ENCODE results near the gene PLIN5.
"Not testable (repeated sequence)": the region's sequence is repeated elsewhere in the genome, so short reads cannot be mapped to it uniquely, and the experiment has no call there.

PLIN5 gene

GRCh38 chr19:4567584-4568071 lies 32.6 kb upstream of the PLIN5 start:
- DNase-seq (ENCODE audit: low read depth in 2 of 2), result peak in 1 of 2 donors; percentile 33

- no peak for DNase-seq (ENCODE audit: low read depth in 2 of 2)
Observed at GRCh38 chr19:4566402-4567051, 31.5 kb upstream of the PLIN5 start.

GRCh38 chr19:4563562-4563961 lies 28.5 kb upstream of the PLIN5 start:
- DNase-seq (ENCODE audit: low read depth in 2 of 2), result not testable (repeated sequence)

- DNase-seq (ENCODE audit: low read depth in 2 of 2), result not testable (repeated sequence)
Observed at GRCh38 chr19:4562085-4562484, 27.1 kb upstream of the PLIN5 start.

GRCh38 chr19:4559569-4559968 lies 24.5 kb upstream of the PLIN5 start, which contains the start of gene SEMA6B:
Gene SEMA6B, minus strand, starts transcription at chr19:4559684. Its CDS starts 1,227 bp downstream, at chr19:4558457.
- no peak for DNase-seq (ENCODE audit: low read depth in 2 of 2)

- DNase-seq (ENCODE audit: low read depth in 2 of 2), result no peak
Observed at GRCh38 chr19:4557971-4558941, 23.2 kb upstream of the PLIN5 start.

GRCh38 chr19:4557144-4557970 lies 22.3 kb upstream of the PLIN5 start:
- DNase-seq (ENCODE audit: low read depth in 2 of 2), result no peak

GRCh38 chr19:4556597-4557127 lies 21.6 kb upstream of the PLIN5 start:
- DNase-seq (ENCODE audit: low read depth in 2 of 2), result no peak

GRCh38 chr19:4555657-4556561 lies 20.9 kb upstream of the PLIN5 start:
- no peak for DNase-seq (ENCODE audit: low read depth in 2 of 2)

- DNase-seq (ENCODE audit: low read depth in 2 of 2), result no peak
Observed at GRCh38 chr19:4554717-4555116, 19.7 kb upstream of the PLIN5 start.

GRCh38 chr19:4553775-4554174 lies 18.8 kb upstream of the PLIN5 start:
- DNase-seq (ENCODE audit: low read depth in 2 of 2), result no peak

- DNase-seq (ENCODE audit: low read depth in 2 of 2), result no peak
Observed at GRCh38 chr19:4553092-4553695, 18.2 kb upstream of the PLIN5 start.

- no peak for DNase-seq (ENCODE audit: low read depth in 2 of 2)
Observed at GRCh38 chr19:4552525-4552819, 17.4 kb upstream of the PLIN5 start.

- DNase-seq (ENCODE audit: low read depth in 2 of 2), result no peak
Observed at GRCh38 chr19:4550479-4551050, 15.5 kb upstream of the PLIN5 start.

- no peak for DNase-seq (ENCODE audit: low read depth in 2 of 2)
Observed at GRCh38 chr19:4550018-4550417, 15.0 kb upstream of the PLIN5 start.

GRCh38 chr19:4548238-4548584 lies 13.2 kb upstream of the PLIN5 start:
- no peak for DNase-seq (ENCODE audit: low read depth in 2 of 2)

GRCh38 chr19:4547303-4548237 lies 12.5 kb upstream of the PLIN5 start:
- no peak for DNase-seq (ENCODE audit: low read depth in 2 of 2)

GRCh38 chr19:4543842-4544647 lies 9.0 kb upstream of the PLIN5 start:
- DNase-seq (ENCODE audit: low read depth in 2 of 2), result no peak

All from stimulated activated CD8-positive, alpha-beta memory T cell treated with anti-CD3 and anti-CD28 coated beads, Interleukin-7, amount 100 ng/mL, for 4 hours (primary cell).